Bronchial epithelial cell (primary cell): ENCODE data around the gene RAPGEF1. TPM values are rescaled to one million over a fixed set of nuclear protein-coding genes. Genes with fewer than 3 reads are reported as not detected.
A peak's percentile ranks its signal among the peaks of the same experiment; 100 is the strongest.

Experiments used
- DNase-seq: peaks from one replicate; pipeline ENCODE4 v3.0.0-alpha.2; 2010; ENCODE audit warnings: low read depth
- FAIRE-seq: peaks from 2 replicates; lab custom pipeline; 2011; peaks lifted over from hg19 to GRCh38; lab: Jason Lieb, UNC
- H3K27me3 ChIP-seq: 2 replicates; pipeline ENCODE4 v1.5.1; 2011; ENCODE audit warnings: low read length; ENCODE audit not compliant: control insufficient read depth, insufficient read depth
- H3K36me3 ChIP-seq: 2 replicates; pipeline ENCODE4 v1.5.1; 2011; ENCODE audit warnings: low read length; ENCODE audit not compliant: control insufficient read depth, insufficient read depth
- H3K4me3 ChIP-seq: 2 replicates; pipeline ENCODE4 v1.5.1; 2011; ENCODE audit warnings: mild to moderate bottlenecking, low read depth, low read length, control low read depth
- total RNA-seq: library from RNA; depleted of rRNA; stranded (reverse); fragments of >200 nt; gene quantifications from 2 replicates; pipeline ENCODE4 v1.2.1, GENCODE V29; 2014
- TF ChIP-seq, protein P1 (sequence below): IDR thresholded peaks from 2 replicates; pipeline ENCODE4 v1.5.1; 2011; ENCODE audit warnings: mild to moderate bottlenecking, moderate library complexity, low read length, control low read depth, inconsistent platforms; ENCODE audit not compliant: insufficient read depth, severe bottlenecking

Gene RAPGEF1
- total RNA-seq, 1 donor from 2014 or later: 19.2 TPM

DNA sequence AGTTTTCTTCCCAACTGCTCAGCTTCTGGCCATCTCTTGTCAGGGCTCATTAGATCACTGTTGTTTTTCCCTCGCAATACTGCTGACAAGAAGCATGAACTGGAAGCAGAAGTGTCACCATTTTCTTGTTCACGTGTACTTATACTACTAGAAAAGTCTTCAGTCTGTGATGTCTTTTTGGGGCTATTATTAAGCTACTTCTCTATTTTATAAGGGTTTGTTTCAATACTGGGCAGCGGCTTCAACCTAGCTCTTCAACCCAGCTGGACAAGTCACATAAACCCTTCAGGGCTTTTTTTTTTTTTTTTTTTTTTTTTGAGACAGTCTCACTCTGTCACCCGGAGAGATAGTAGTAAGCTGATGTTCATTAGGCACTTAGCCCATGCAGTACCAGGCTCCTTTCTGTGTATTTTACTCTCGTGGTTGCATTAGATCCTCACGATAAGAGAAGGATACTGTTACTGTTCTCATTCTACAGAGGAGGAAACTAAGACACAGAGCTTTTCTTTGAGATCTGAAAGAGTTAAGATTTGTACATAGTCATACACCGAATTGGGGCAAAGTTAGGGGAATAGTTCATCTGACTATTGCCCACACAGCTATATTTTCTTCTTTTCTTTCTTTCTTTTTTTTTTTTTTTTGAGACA, 20.5 kb downstream of the RAPGEF1 start:
- DNase-seq (no peak), FAIRE-seq (no peak)
- Histone ChIP-seq H3K4me3 (no peak overlapping the region), H3K27me3 (no peaks in the 10 kb centered on the region), H3K36me3 (peaks cover 4% of the 10 kb centered on the region)
- TF ChIP-seq, protein P1, sequence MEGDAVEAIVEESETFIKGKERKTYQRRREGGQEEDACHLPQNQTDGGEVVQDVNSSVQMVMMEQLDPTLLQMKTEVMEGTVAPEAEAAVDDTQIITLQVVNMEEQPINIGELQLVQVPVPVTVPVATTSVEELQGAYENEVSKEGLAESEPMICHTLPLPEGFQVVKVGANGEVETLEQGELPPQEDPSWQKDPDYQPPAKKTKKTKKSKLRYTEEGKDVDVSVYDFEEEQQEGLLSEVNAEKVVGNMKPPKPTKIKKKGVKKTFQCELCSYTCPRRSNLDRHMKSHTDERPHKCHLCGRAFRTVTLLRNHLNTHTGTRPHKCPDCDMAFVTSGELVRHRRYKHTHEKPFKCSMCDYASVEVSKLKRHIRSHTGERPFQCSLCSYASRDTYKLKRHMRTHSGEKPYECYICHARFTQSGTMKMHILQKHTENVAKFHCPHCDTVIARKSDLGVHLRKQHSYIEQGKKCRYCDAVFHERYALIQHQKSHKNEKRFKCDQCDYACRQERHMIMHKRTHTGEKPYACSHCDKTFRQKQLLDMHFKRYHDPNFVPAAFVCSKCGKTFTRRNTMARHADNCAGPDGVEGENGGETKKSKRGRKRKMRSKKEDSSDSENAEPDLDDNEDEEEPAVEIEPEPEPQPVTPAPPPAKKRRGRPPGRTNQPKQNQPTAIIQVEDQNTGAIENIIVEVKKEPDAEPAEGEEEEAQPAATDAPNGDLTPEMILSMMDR: no peak

DNA sequence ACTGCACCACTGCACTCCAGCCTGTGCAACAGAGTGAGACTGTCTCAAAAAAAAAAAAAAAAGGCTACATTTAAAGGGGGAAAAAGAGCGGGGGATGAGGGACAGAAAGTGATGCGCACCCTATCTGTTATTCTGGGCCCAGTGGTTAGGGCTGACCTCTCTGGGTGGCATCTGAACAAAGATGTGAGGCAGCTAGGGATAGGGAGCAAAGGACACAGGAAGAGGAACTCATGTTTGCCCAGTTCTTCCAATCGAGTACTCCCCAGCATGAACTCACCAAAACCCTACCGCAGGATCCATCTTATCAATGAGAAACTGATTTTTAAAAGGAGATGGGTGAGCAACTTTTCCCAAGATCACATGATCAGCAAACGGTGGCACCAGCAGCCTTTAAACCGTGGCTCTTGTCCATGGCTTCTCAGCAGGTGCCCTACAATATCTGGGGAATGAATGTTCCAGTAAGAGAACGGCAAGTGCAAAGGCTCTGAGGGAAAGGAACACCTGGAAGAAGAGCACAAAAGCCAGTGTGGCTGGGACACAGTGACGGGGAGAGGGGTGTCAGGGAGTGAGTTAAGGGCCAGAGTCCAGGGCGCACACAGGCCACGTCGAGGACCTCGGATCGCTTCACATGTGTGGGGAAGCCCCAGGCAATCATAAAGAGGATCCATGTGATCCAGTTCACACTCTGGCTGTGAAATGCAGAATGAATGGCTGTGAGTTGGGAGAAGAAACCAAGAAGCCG, 22.0 kb downstream of the RAPGEF1 start:
- DNase-seq (no peak), FAIRE-seq (no peak)
- Histone ChIP-seq H3K36me3 (peaks cover 4% of the 10 kb centered on the region), H3K4me3 (no peak overlapping the region), H3K27me3 (no peaks in the 10 kb centered on the region)
- TF ChIP-seq, protein P1: no peak

DNA sequence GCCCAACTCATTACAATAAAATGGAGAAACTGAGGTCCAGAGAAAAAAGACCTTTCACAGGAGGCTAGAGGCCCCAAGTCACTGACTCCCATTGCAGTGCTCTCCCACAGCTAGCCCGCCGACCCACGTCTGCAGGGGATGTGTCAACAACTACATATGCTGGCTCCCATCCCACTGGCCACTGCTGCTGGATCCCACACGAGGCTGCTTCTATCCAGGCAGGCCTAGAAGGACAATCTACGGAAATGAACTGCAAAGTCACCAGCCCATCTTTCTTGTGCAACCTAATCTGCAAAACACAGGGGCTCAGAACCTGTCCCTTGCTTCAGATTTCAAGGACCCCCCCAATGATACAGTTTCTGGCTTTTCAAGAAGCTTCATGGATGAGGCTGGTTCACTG, 24.0 kb downstream of the RAPGEF1 start:
- no peak for FAIRE-seq
- no peak for DNase-seq
- Histone ChIP-seq H3K36me3 (no peaks in the 10 kb centered on the region), H3K4me3 (no peak overlapping the region), H3K27me3 (no peaks in the 10 kb centered on the region)
- TF ChIP-seq, protein P1: no peak

DNA sequence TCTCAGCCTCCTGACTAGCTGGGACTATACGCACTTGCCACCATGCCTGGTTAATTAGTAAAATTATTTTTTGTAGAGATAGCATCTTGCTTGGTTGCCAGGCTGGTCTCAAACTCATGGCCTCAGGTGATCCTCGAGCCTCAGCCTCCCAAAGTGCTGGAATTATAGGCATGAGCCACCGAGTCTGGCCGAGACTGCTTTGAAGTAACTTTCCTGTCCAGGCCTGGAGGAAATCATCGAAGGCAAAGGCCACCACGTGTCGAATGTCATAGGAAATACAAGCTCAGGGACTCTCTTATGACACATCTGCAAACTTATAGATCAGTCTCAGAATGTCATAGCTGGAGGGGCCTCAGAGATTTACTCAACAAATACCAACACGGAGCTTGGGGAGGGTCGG, 25.1 kb downstream of the RAPGEF1 start:
- DNase-seq: no peak
- no peak for FAIRE-seq
- TF ChIP-seq, protein P1: no peak

DNA sequence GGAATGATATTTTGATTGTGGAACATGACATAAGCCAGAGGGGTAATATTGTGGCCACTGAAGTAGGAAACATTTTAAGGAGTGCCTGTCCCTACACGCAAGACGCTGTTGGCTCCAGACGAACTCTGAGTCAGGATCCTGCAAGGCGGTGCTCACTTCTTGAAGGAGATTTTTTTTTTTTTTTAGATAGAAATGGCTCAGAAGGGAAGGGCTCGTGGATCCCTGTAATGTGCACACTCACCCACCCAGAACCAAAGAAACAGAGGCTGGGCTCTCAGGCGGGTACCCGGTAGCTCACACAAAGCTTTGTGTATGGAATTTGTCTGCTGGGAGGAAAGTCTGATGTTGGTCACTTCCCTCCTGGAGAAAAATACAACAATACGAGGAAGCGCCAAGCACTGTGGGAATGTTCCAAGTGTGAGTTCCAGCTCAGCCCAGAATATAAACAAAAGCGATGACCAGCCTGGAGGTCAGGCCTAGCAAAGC, 25.7 kb downstream of the RAPGEF1 start:
- H3K27me3 ChIP-seq: no peaks in the 10 kb centered on the region
- FAIRE-seq (no peak), DNase-seq (peak; percentile 98)
- H3K36me3 ChIP-seq: no peaks in the 10 kb centered on the region
- TF ChIP-seq, protein P1: no peak
- H3K4me3 ChIP-seq: no peak overlapping the region

More for the DNA sequence above, 25.1 kb downstream of the RAPGEF1 start:
- H3K36me3 ChIP-seq: no peaks in the 10 kb centered on the region
- no peak overlapping the region for H3K4me3 ChIP-seq
- no peaks in the 10 kb centered on the region for H3K27me3 ChIP-seq
